Measurements from ENCODE around the gene KRT84.

GRCh38 chr12:52351196-52352059 lies 34.0 kb downstream of the KRT84 start:
- TF ChIP-seq CTCF (conservative IDR thresholded peaks at IDR 0.05; ENCODE audit: low read length) (no peak), EZH2phosphoT487 (IDR thresholded peaks at IDR 0.05; ENCODE audit: borderline replicate concordance, low read depth, low read length) (no peak)
